Spinal cord (tissue), 10 donors: ENCODE measurements around the gene EPHA6. TPM values are rescaled to one million over a fixed set of nuclear protein-coding genes. Genes with fewer than 3 reads are reported as not detected.
"Not testable (repeated sequence)": the region's sequence is repeated elsewhere in the genome, so short reads cannot be mapped to it uniquely, and the experiment has no call there.

Experiments used
- DNase-seq, 6 donors: peaks; one replicate each; pipeline versions ENCODE4 v3.0.0 to v3.0.0-alpha.2; 2013 to 2015; ENCODE audit warnings: low spot score in 6 of 6, low read depth in 4 of 6
- H3K27ac ChIP-seq: one replicate; pipeline ENCODE4 v1.5.1; 2013; ENCODE audit warnings: low read depth, low read length, control low read depth
- H3K27me3 ChIP-seq: one replicate; pipeline ENCODE4 v1.6.1; 2013; ENCODE audit warnings: low read length; ENCODE audit not compliant: control insufficient read depth, insufficient read depth
- H3K36me3 ChIP-seq: one replicate; pipeline ENCODE4 v1.6.1; 2013; ENCODE audit warnings: low read length; ENCODE audit not compliant: control insufficient read depth, insufficient read depth
- H3K4me1 ChIP-seq: one replicate; pipeline ENCODE4 v1.6.1; 2013; ENCODE audit warnings: low read length; ENCODE audit not compliant: control insufficient read depth, insufficient read depth
- H3K4me3 ChIP-seq: one replicate; pipeline ENCODE4 v1.5.1; 2013; ENCODE audit warnings: low read depth, low read length, control low read depth
- H3K9me3 ChIP-seq: one replicate; pipeline ENCODE4 v1.6.1; 2013; ENCODE audit warnings: low read length; ENCODE audit not compliant: control insufficient read depth, insufficient read depth
- WGBS: methylation state at CpG from one replicate; pipeline ENCODE4 v1.1.5; 2013; ENCODE audit warnings: missing lambda C conversion rate; ENCODE audit not compliant: insufficient coverage; 5-methylcytosine and 5-hydroxymethylcytosine counted together
- polyA plus RNA-seq, 2 donors: library from polyadenylated mRNA; unstranded; fragments of 120-200 nt; gene quantifications; one replicate each; pipeline ENCODE4 v1.2.1, GENCODE V29; 2013; ENCODE audit not compliant: insufficient read length in 2 of 2
- total RNA-seq, 2 donors: library from RNA; depleted of rRNA in 1 of 2; stranded (reverse); fragments of 120-200 nt in 1 of 2; fragments of >200 nt in 1 of 2; gene quantifications; one replicate each; pipeline versions ENCODE4 v1.2.3 to v1.2.4, GENCODE V29; 2013 to 2014
- donor health status: healthy.

Gene EPHA6
- total and polyA plus RNA-seq, 4 donors, result 5.3 to 78.5 (median 16.0) TPM

DNA sequence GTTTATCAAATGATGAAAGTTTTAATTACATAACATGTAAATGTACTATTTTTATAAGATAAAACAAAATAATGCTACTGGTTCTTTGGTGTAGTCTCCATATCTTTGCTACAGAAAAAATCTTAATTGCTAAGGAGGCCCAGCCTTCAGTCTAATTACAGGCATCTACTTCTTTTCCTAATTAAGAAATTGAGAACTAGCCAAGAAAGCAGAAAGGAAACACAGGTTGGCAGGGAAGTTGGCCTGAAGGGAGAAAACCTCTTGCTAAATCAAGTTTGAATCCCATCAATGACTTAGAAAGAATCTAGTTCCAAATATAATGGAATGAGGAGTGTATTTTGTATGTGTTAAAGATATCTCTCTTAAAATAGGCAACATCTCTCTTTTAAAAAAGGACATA is 737.8 kb downstream of the EPHA6 start:
- Histone ChIP-seq H3K4me3 (no peak overlapping the region), H3K36me3 (no peaks in the 10 kb centered on the region), H3K27me3 (no peaks in the 10 kb centered on the region), H3K4me1 (no peaks in the 10 kb centered on the region), H3K9me3 (peaks cover 1% of the 10 kb centered on the region), H3K27ac (no peak overlapping the region)
- peak in 2 of 6 donors; percentile 15 to 57 for DNase-seq

- no peak for DNase-seq
- no peaks in the 10 kb centered on the region for H3K27me3 ChIP-seq
- no peaks in the 10 kb centered on the region for H3K9me3 ChIP-seq
- no peaks in the 10 kb centered on the region for H3K4me1 ChIP-seq
- no peak overlapping the region for H3K27ac ChIP-seq
- no peak overlapping the region for H3K4me3 ChIP-seq
- WGBS, result no CpG with 5 or more reads among the region's 3 CpGs
- H3K36me3 ChIP-seq, result no peaks in the 10 kb centered on the region
Measured at GRCh38 chr3:97575742-97576141, 761.3 kb downstream of the EPHA6 start.

- no CpG with 5 or more reads among the region's 2 CpGs for WGBS
- Histone ChIP-seq H3K4me3 (no peak overlapping the region), H3K27ac (no peak overlapping the region), H3K4me1 (no peaks in the 10 kb centered on the region), H3K27me3 (no peaks in the 10 kb centered on the region), H3K9me3 (no peaks in the 10 kb centered on the region), H3K36me3 (no peaks in the 10 kb centered on the region)
- DNase-seq, result no peak
Measured at GRCh38 chr3:97576221-97576620, 761.8 kb downstream of the EPHA6 start.

DNA sequence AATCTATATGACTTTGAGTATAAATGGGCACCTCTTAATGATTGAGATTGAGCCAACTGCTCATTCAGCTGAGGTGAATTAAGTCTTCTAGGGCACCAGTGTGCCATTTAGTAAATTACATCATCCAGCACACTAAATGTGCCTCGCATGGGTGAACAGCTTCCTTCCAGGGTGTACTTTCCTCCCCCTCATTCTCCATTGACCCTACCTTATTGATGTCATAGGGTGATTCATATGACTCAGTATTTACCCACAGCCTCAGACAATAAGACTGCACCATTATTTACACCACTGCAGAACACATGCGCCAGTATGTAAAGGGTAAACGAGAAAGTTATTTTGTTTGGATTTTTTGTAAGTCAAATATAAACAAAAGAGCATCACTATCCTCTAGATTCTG is 765.0 kb downstream of the EPHA6 start:
- Histone ChIP-seq H3K4me1 (no peaks in the 10 kb centered on the region), H3K27ac (no peak overlapping the region), H3K36me3 (no peaks in the 10 kb centered on the region), H3K9me3 (no peaks in the 10 kb centered on the region), H3K27me3 (no peaks in the 10 kb centered on the region), H3K4me3 (no peak overlapping the region)
- 13% methylated on average over 1 of the region's 3 CpGs for WGBS
- peak in 3 of 6 donors; percentile 12 to 74 (median 27) for DNase-seq

- WGBS, result no CpG with 5 or more reads among the region's 2 CpGs
- H3K4me3 ChIP-seq, result no peak overlapping the region
- H3K36me3 ChIP-seq, result no peaks in the 10 kb centered on the region
- H3K27me3 ChIP-seq, result no peaks in the 10 kb centered on the region
- DNase-seq, result peak in 1 of 6 donors; percentile 86
- H3K27ac ChIP-seq, result no peak overlapping the region
- no peaks in the 10 kb centered on the region for H3K9me3 ChIP-seq
- H3K4me1 ChIP-seq, result no peaks in the 10 kb centered on the region
Measured at GRCh38 chr3:97610626-97611025, 796.2 kb downstream of the EPHA6 start.

- Histone ChIP-seq H3K4me3 (no peak overlapping the region), H3K27me3 (no peaks in the 10 kb centered on the region), H3K27ac (no peak overlapping the region), H3K9me3 (no peaks in the 10 kb centered on the region), H3K4me1 (no peaks in the 10 kb centered on the region), H3K36me3 (no peaks in the 10 kb centered on the region)
- no peak for DNase-seq
- no CpG with 5 or more reads among the region's 1 CpG for WGBS
Measured at GRCh38 chr3:97612632-97613031, 798.2 kb downstream of the EPHA6 start.

- Histone ChIP-seq H3K4me3 (no peak overlapping the region), H3K36me3 (no peaks in the 10 kb centered on the region), H3K4me1 (no peaks in the 10 kb centered on the region), H3K9me3 (no peaks in the 10 kb centered on the region), H3K27ac (no peak overlapping the region), H3K27me3 (no peaks in the 10 kb centered on the region)
- WGBS, result no CpG with 5 or more reads among the region's 2 CpGs
- peak in 1 of 6 donors; percentile 24 for DNase-seq
Measured at GRCh38 chr3:97613139-97613538, 798.7 kb downstream of the EPHA6 start.

- not testable (repeated sequence) for H3K9me3 ChIP-seq, H3K27me3 ChIP-seq, H3K4me3 ChIP-seq, H3K4me1 ChIP-seq, H3K36me3 ChIP-seq, DNase-seq, H3K27ac ChIP-seq
- no CpG with 5 or more reads among the region's 1 CpG for WGBS
Measured at GRCh38 chr3:97620514-97620913, 806.1 kb downstream of the EPHA6 start.

GRCh38 chr3:97636465-97636864 is 822.1 kb downstream of the EPHA6 start:
- Histone ChIP-seq H3K4me1 (no peaks in the 10 kb centered on the region), H3K27me3 (no peaks in the 10 kb centered on the region), H3K9me3 (no peaks in the 10 kb centered on the region), H3K36me3 (no peaks in the 10 kb centered on the region), H3K27ac (no peak overlapping the region), H3K4me3 (no peak overlapping the region)
- DNase-seq, result no peak
- no CpG with 5 or more reads among the region's 1 CpG for WGBS

- peak in 3 of 6 donors; percentile 23 to 72 (median 50) for DNase-seq
- no peaks in the 10 kb centered on the region for H3K9me3 ChIP-seq
- no peaks in the 10 kb centered on the region for H3K36me3 ChIP-seq
- WGBS, result no CpG with 5 or more reads among the region's 1 CpG
- peak overlapping the region; percentile 12 for H3K27ac ChIP-seq
- no peaks in the 10 kb centered on the region for H3K4me1 ChIP-seq
- no peak overlapping the region for H3K4me3 ChIP-seq
- H3K27me3 ChIP-seq, result no peaks in the 10 kb centered on the region
Measured at GRCh38 chr3:97646932-97647331, 832.5 kb downstream of the EPHA6 start.
